HG03354 (cell line): ENCODE measurements around the gene HECTD4.
"Not testable (repeated sequence)": the region's sequence is repeated elsewhere in the genome, so short reads cannot be mapped to it uniquely, and the experiment has no call there.

Source experiments
- ATAC-seq: cut with Tn5 transposase; IDR thresholded peaks from one replicate; pipeline ENCODE4 v1.9.1; 2021; ENCODE audit warnings: mild to moderate bottlenecking; ENCODE audit not compliant: unreplicated experiment, poor library complexity, severe bottlenecking

Gene HECTD4

DNA sequence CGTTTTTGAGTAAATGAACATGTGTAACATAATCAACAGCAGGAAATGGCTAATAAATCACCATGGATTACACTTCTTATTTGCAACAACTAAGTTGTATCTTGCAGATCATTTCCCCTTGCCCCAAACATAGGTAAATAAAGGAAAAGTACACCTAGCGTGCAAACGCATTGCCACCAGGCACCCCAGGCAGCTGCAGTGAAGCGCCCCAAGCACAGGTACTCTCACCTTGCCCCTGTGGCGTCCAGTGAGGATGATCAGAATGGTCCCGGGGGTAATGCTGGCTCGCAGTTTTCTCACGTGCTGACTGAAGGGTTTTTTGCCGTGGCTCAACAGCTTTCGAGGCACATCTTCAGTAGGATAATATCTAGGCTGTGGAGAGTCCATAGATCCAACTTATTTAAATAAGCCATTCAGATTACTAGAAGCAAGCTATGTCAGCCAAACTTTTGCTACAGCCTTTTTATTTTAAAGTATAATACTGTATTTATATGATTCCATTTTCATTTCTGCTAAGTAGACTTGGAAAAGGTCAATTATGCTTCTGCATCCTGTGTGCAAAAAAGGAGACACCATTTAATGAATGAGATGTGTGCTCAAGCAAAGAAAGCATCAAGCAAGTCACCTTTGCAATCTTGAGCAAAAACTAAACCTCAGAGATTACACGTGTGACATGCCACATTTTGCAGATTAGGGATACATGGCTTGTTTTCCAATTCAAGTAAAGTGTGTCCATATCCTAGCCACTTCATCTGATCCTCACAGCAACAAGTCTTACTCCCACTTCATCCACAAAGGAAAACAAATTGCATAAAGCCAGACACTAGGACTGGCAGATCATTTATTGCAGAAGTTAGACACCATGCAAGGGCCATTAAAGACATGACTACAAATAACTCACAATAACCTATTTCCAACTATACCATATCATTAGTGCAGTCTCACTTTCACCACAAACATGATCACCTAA, 24.6 kb upstream of the HECTD4 start:
- ATAC-seq, result no peak

DNA sequence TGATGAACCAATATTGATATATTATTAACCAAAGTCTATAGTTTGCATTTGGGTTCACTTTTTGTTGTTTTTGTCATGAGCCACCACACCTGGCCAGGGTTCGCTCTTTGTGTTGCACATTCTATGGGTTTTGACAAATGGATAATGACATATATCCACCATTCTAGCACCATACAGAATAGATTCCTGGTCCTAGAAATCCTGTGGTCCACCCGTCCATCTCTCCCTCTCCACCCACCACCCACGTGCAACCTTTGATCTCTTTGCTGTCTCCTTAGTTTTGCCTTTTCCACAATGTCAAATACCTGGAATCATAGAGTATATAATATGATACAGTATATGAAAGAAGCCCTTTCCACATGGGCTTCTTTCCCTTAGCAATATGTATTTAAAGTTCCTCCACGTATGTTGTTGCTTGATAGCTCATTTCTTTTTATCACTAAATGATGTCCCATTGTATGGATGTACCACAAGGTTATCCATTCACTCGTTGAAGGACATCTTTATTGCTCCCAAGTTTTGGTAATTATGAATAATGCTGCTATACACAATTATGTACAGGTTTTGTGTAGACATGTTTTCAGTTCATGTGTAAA, 19.8 kb upstream of the HECTD4 start:
- ATAC-seq, result no peak

DNA sequence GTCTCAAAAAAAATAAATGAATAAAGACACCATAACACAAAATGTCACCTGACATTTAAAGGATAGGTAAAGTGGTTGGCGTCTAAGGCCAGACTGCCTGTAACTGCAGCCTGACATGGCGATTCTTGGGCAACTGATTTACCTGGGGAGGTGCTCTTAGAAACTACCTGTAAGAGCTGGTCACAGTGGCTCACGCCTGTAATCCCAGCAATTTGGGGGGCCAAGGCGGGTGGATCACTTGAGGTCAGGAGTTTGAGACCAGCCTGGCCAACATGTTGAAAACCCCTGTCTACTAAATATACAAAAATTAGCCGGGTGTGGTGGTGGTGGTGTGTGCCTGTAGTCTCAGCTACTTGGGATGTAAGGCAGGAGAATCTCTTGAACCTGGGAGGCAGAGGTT, 18.8 kb upstream of the HECTD4 start:
- no peak for ATAC-seq

DNA sequence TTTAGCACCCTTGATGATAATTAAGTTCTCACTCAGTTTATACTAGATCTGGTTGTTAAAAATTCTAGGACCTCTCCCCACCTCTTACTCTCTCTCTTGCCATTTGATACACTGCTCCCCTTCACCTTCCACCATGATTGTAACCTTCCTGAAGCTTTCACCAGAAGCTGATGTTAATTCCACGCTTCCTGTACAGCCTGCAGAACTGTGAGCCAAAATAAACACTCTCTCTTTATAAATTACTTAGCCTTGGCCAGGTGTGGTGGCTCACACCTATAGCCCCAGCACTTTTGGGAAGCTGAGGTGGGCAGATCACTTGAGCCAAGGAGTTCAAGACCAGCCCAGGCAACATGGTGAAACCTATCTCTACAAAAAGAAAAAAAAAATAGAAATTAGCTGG, 11.1 kb upstream of the HECTD4 start:
- no peak for ATAC-seq

DNA sequence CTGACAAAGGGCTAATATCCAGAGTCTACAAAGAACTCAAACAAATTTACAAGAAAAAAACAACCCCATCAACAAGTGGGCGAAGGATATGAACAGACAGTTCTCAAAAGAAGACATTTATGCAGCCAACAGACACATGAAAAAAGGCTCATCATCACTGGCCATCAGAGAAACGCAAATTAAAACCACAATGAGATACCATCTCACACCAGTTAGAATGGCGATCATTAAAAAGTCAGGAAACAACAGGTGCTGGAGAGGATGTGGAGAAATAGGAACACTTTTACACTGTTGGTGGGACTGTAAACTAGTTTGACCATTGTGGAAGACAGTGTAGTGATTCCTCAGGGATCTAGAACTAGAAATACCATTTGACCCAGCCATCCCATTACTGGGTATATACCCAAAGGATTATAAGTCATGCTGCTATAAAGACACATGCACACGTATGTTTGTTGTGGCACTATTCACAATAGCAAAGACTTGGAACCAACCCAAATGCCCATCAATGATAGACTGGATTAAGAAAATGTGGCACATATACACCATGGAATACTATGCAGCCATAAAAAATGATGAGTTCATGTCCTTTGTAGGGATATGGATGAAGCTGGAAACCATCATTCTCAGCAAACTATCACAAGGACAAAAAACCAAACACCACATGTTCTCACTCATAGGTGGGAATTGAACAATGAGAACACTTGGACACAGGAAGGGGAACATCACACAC, 7.9 kb upstream of the HECTD4 start:
- ATAC-seq, result not testable (repeated sequence)

DNA sequence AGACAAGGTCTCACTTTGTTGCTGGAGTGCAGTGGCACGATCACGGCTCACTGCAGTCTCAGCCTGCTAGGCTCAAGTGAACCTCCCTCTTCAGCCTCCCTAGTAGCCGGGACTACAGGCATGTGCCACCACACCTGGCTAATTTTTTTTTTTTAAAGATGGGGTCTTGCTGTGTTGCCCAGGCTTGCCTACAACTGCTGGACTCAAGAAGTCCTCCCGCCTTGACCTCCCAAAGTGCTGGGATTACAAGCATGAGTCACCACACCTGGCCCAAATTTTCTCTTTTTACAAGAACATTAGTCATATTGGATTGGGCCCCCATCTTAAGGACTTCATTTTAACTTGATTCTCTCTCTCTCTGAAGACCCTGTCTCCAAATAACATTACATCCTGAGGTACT, 7.0 kb upstream of the HECTD4 start:
- ATAC-seq, result no peak

DNA sequence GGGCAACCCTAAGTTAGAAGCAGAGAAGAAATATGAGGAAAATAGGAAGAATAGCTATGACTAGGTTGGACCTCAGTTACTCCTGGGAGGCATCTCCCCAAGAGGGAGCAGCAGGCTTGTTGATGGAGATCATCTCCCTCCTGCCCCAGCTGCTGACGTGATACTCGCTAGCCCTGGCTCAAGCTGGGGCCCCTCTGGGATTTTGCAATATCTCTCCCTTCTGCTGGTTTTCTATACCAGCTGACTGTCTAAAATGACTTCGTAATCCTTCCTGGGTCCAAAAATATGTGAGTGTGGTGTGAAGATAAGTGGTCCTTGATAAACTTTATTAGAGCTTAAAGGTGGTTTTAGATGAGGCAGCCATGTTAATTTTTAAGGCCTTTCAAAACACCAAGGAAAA, 4.5 kb upstream of the HECTD4 start:
- ATAC-seq, result no peak

DNA sequence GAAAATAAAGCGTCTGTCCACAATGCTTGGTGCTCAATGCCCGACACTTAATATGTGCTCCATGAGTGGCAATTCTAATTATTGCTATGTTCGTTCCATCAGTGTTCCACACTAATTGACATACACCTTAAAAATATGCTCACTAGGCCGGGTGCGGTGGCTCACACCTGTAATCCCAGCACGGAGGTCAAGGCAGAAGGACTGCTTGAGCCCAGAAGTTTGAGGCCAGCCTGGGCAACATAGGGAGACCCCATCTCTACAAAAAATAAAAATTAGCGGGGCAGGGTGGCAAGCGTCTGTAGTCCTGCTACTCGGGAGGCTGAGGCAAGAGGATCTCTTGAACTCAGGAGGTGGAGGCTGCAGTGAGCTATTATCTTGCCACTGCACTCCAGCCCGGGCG, 635 bp upstream of the HECTD4 start:
- ATAC-seq, result no peak

DNA sequence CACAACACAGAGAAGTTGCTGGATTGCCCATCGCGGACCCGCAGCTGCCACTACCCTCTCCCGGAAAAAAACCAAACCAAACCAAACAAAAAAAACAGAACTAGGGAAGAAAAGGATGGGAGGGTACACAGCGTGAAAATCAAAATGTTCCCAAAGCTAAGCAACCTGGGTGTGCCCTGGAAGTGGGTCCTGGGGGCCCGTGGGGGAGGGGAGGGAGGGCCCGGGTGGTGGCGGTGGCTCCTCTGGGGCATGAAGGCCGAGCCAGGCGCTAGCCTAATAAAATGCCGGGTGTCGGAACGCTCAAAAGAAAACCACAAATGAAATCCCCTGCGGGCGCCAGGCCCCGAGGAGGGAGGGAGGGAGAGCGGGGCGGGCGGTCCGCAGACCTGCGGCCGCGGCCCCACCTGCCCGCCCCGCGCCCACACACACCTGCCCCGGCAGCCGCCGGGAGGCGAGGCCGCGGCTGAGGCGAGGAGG, 787 bp downstream of the HECTD4 start:
- ATAC-seq, result peak; percentile 58

DNA sequence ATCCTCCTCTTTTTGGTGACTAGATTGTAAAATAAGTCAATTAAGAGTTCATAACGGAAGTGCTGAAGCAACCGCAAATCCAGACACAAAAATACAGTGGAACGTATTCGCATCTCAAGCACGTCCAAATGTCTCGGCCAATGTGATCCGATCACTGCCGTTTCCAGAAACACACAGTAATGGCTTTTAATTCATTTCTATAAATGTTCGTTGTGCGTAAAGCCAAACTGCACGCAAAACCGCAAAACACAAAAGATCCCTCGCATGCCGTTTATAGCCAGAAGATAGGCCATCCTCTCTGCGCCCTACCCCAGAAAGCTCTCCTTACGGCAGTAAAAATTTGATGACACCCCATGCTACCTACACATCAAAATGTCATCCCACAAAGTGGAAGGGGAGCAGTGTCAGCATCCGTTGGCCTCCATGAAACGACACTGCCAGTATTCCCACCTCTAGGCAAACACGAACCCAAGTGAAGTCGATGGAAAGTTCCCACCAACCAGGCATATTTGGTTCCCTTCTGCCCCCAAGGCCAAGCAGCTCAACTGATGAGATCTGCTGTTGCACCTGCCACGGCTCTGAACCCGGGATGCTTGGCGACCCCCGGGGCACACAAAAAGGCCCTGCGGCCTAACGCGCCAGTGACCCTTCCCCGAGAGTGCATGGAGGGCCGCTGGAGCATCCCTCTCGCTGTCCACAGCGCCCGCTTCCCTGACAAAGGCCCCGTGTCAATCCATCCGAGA, 1.4 kb downstream of the HECTD4 start:
- no peak for ATAC-seq

DNA sequence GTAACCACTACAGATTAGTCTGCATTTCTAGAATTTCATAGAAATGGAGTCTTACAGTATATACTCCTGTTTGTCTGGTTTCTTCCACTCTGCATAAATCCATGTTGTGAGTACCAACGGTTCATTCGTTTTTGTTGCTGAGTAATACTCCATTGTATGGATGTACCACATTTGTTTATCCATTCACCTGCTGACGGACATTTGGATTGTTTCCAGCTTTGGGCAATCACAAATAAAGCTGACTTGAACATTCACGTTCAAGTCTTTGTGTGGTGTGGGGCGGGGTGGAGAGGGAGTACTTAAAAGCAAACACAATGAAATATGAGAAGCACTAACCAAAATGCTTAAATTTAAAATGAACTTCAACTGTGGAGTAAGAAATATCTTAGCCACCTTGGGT, 7.1 kb downstream of the HECTD4 start:
- ATAC-seq, result no peak

DNA sequence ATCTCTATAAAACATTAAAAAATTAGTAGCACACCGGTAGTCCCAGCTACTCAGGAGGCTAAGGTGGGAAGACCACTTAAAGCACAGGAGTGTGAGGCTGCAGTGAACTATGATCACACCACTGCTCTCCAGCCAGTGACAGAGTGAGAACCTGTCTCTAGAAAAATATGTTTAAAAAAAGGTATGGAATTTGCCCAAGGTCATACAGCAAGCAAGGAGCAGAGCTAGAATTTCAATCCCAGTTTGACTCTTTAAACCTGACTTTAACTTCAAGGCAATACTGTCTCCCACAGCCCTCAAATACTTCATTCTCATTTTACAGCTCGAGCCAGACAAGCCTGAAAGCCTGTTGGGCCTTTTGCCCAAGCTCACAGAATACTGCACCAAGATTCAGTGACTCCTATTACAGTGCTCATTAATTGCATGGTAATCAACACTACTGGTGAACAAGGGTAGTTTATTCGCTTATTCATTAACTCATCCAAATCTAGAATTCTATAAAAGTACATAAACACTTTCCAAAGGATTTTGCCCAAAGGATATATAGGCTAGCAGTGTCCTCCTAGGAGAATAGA, 8.0 kb downstream of the HECTD4 start:
- ATAC-seq, result no peak

DNA sequence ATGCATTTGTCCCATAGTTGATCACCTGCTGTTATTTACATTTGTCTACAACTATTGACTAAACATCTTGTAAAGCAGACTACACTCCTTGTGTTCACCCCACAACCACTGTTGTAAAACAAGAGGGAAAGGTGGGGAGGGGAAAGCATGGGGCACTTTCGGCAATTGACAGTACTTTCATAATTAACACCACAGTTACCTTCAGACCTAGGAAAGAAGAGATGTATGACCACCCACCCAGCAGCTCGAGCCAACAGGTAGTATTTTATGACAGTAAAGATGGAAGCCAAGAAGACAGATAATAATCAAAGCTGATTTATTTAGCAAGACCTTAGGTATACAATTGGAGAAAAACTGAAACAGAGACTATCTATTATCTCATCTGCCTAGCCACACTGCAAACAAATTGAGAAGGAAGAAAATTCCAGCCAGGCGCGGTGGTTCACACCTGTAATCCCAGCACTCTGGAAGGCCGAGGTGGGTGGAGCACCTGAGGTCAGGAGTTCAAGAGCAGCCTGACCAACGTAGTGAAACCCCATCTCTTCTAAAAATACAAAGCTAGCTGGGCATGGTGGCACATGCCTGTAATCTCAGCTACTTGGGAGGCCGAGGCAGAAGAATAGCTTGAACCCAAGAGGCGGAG, 11.2 kb downstream of the HECTD4 start:
- no peak for ATAC-seq

DNA sequence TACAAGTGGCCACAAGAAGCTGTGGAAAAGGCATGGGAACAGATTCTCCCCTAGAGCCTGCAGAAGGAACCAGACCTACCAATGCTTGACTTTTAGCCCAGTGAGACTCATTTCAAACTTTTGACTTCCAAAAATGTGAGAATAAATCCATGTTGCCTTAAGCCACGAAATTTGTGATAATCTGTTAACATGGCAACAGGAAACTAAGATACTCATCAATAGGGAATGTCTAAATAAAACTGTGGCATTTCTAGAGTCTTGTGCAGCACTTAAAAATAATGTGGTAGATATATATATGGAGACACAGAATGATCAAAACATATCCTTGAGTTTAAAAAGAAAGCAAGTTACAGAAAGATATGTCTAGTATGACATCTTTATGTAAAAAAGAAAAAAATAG, 12.0 kb downstream of the HECTD4 start:
- ATAC-seq, result no peak

DNA sequence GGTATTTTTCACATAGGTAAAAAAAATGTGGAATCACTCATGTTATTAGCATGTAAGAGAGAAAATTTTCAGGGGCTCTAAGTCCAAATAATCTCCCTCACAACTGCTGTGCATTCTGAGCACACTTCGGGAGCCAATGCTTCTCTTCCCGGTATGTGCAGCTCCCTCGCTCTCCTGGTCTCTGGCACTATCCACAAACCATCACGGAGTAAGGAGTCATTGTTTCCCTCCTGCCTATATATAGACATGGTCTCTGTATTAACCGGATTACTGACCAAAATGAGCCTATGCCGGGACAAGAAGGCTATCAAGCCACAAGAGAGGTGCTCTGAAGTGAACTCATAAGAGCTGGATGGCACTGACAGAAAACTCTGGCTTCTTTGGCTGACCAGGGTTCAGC, 13.4 kb downstream of the HECTD4 start:
- ATAC-seq, result no peak

DNA sequence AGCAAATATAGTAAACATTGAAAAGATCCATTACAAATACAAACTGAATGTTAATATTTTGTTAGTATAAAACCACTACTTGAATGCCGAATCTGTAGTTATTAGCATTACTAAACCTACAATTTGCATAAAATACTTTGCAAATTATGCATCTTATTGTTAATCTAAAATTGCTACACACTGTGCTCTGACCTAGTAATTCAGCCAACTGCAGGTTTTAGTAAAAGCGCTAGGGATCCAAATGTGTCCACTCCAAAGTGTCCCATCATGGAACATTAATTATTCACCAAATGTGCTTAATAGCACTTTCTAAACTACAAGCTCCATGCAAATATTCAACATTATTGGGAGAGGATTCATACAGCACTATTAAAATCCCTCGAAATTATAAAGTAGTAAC, 14.3 kb downstream of the HECTD4 start:
- no peak for ATAC-seq

DNA sequence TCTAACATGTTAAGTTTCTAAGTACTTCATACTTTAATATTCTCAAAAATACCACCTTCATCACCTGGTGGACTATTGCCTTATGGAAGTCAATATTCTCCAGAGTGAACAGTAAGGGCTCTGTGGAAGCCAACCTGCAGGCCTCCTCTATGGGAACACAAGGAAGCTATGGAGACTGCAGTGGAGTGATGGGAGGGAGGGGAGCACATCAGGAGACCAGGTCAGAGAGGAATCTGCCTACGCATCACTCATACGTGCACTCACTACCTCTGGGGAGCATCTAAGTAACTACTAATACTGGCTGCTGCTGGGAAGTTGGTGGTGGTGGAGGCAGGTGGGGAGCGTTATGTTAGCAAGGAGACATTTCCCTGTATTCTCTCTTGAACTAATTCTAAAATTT, 19.9 kb downstream of the HECTD4 start:
- no peak for ATAC-seq

DNA sequence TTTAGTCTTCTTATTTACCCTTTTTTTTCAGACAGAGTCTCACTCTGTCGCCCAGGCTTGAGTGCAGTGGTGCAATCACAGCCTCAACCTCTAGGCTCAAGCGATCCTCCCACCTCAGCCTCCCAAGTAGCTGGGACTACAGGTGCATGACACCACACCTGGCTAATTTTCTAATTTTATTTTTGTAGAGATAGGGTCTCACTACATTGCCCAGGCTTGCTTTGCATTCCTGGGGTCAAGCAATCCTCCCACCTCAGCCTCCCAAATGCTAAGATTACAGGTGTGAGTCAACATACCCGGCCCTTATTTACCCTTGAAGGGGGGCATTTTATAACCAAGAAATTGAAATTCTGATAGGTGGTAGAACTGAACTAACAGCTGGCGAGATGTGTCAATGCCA, 21.0 kb downstream of the HECTD4 start:
- ATAC-seq, result no peak

DNA sequence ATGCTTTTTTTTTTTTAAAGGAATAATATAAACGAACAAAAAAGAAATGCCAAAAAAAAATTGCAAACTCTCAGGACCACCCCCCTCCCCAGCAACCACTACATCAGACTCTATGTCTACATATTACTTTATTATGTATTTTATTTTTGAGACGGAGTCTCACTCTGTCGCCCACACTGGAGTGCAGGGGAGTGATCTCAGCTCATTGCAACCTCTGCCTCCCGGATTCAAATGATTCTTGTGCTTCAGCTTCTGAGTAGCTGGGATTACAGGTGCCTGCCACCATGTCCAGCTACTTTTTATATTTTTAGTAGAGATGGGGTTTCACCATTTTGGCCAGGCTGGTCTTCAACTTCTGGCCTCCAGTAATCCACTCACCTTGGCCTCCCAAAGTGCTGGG, 22.9 kb downstream of the HECTD4 start:
- ATAC-seq, result no peak
